Measurements from ENCODE around the gene CCDC24. TPM values are rescaled to one million over a fixed set of nuclear protein-coding genes. Genes with fewer than 3 reads are reported as not detected.

Gene CCDC24
- total RNA-seq, 4 donors from 2014 or later = 3.1 to 10.6 (median 7.0) TPM; not detected in 1

DNA sequence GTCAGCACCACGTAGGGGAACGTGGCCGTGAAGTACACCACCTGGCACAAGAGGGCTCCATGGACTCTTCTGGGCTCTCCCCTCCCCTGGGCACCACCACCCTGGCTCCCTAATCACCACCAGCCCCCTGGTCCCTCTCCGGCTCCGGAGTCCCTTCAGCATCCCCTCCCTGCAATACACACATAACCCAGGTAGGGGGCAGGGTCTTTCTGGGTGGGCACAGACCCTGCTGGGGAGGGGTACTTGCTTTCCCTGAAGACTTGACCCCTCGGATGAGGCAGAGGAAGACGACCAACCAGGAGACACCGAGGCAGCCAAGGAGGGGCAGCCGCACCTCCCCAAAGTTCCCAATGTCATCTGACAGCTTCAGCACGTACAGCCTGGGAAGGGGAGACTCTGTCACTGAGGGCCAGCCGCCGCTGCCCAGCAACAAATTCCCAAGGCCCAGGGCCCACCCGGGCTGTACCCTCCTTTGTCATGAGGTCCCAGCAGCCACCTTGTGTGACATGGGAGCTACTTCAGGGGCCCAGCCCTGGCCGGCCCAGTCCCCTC is 11.3 kb downstream of the CCDC24 start:
- intact Hi-C loops (cut with DNase I; ENCODE audit: low total_unique reads) = no loop called here
- Histone ChIP-seq H3K27ac (no peak overlapping the region), H3K4me1 (no peaks in the 10 kb centered on the region), H3K9me3 (no peaks in the 10 kb centered on the region), H3K27me3 (no peaks in the 10 kb centered on the region), H3K36me3 (no peaks in the 10 kb centered on the region), H3K4me3 (no peak overlapping the region)
- no peak for DNase-seq
- TF ChIP-seq CTCF (IDR thresholded peaks at IDR 0.05) = no peak

DNA sequence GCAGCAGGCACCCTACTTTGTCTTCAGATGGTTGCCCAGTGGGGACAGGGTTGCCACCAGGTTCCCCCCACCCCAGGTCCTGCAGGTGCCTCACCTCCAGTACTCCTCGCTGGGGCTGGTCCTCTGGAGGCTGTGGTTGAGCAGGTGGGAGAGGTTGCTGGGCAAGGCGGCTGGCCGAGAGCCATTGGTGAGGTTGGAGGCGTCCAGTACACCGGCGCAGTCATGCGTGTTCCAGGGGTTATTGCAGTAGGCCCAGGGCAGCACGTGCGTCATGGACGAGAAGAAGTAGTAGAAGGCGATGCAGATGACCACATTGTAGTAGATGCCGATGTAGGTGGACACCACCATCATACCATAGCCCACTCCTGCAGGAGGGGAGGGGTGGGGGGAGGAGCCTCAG is 16.9 kb downstream of the CCDC24 start:
- TF ChIP-seq CTCF (IDR thresholded peaks at IDR 0.05) = no peak
- TF ChIP-seq POLR2A (IDR thresholded peaks at IDR 0.05) = no peak
- no peaks in the 10 kb centered on the region for H3K27me3 ChIP-seq
- no peak overlapping the region for H3K4me3 ChIP-seq
- no peaks in the 10 kb centered on the region for H3K36me3 ChIP-seq
- no peaks in the 10 kb centered on the region for H3K4me1 ChIP-seq
- H3K27ac ChIP-seq = no peak overlapping the region
- no peaks in the 10 kb centered on the region for H3K9me3 ChIP-seq
- no peak for DNase-seq
- intact Hi-C loops (cut with DNase I; ENCODE audit: low total_unique reads) = loop anchor here (5.0 kb wide), 1 partner anchor 34 kb away; no protein-coding TSS in a partner anchor

GRCh38 chr1:44010935-44011471 is 19.6 kb downstream of the CCDC24 start:
- no peaks in the 10 kb centered on the region for H3K27me3 ChIP-seq
- H3K4me3 ChIP-seq = no peak overlapping the region
- TF ChIP-seq POLR2A (IDR thresholded peaks at IDR 0.05) (no peak), CTCF (IDR thresholded peaks at IDR 0.05) (no peak)
- no peaks in the 10 kb centered on the region for H3K9me3 ChIP-seq
- peak overlapping the region in 1 of 2 donors; percentile 15 for H3K27ac ChIP-seq
- DNase-seq = no peak
- intact Hi-C loops (cut with DNase I; ENCODE audit: low total_unique reads) = no loop called here
- no peaks in the 10 kb centered on the region for H3K4me1 ChIP-seq
- H3K36me3 ChIP-seq = no peaks in the 10 kb centered on the region

DNA sequence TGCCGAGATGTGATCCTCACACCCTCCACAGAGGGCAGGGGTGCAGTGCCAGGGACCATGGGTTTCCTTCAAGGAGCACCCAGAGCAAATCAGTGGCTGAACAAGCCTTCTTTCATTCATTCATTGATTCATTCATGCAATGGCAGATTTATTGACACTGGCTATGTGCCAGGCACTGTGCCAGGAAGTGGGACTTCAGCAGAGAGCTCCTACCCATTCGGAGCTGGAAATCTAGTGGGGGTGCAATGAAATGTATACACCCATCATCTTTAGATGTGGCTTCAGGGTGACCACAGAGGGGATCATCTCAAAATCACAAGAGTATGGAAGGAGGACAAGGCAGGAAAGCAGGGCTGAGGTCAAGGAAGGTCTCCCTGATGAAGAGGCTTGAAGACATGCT is 21.0 kb downstream of the CCDC24 start:
- H3K4me3 ChIP-seq = no peak overlapping the region
- no peaks in the 10 kb centered on the region for H3K27me3 ChIP-seq
- no peak overlapping the region for H3K27ac ChIP-seq
- H3K9me3 ChIP-seq = no peaks in the 10 kb centered on the region
- intact Hi-C loops (cut with DNase I; ENCODE audit: low total_unique reads) = no loop called here
- TF ChIP-seq POLR2A (IDR thresholded peaks at IDR 0.05) (no peak), CTCF (IDR thresholded peaks at IDR 0.05) (no peak)
- DNase-seq = no peak
- no peaks in the 10 kb centered on the region for H3K4me1 ChIP-seq
- no peaks in the 10 kb centered on the region for H3K36me3 ChIP-seq

GRCh38 chr1:44012941-44013609 is 21.7 kb downstream of the CCDC24 start:
- TF ChIP-seq POLR2A (IDR thresholded peaks at IDR 0.05) (no peak), CTCF (IDR thresholded peaks at IDR 0.05) (no peak)
- Histone ChIP-seq H3K4me1 (no peaks in the 10 kb centered on the region), H3K9me3 (no peaks in the 10 kb centered on the region), H3K36me3 (no peaks in the 10 kb centered on the region), H3K27me3 (no peaks in the 10 kb centered on the region), H3K27ac (no peak overlapping the region), H3K4me3 (no peak overlapping the region)
- no peak for DNase-seq
- intact Hi-C loops (cut with DNase I; ENCODE audit: low total_unique reads) = no loop called here
